Stomach (tissue), 9 donors: ENCODE results near the gene SKI. TPM values are rescaled to one million over a fixed set of nuclear protein-coding genes. Genes with fewer than 3 reads are reported as not detected.

Source experiments
- DNase-seq, 2 donors: peaks; one replicate each; pipeline versions ENCODE4 v3.0.0 to v3.0.0-alpha.2; 2013 to 2019
- H3K27ac ChIP-seq, 5 donors: fragments of 200-600 bp in 4 of 5; sonication (generic) in 4 of 5; one replicate each; pipeline ENCODE4 v1.5.1; 2013 to 2019; ENCODE audit warnings: mild to moderate bottlenecking in 1 of 5, moderate library complexity in 1 of 5
- H3K27me3 ChIP-seq, 3 donors: fragments of 200-600 bp; sonication (generic); one replicate each; pipeline ENCODE4 v1.5.1; 2017 to 2019; ENCODE audit warnings: mixed run types in 1 of 3
- H3K36me3 ChIP-seq, 4 donors: fragments of 200-600 bp; sonication (generic); 1 replicate in 3 of 4; 2 replicates in 1 of 4; pipeline ENCODE4 v1.5.1; 2016 to 2019
- H3K4me1 ChIP-seq, 4 donors: fragments of 200-600 bp; sonication (generic); one replicate each; pipeline ENCODE4 v1.5.1; 2016 to 2019
- H3K4me3 ChIP-seq, 4 donors: fragments of 200-600 bp; sonication (generic) in 3 of 4; one replicate each; pipeline ENCODE4 v1.5.1; 2016 to 2019; ENCODE audit warnings: mild to moderate bottlenecking in 1 of 4
- H3K9me3 ChIP-seq, 4 donors: fragments of 200-600 bp; sonication (generic); one replicate each; pipeline ENCODE4 v1.5.1; 2016 to 2019
- EP300 ChIP-seq: sonication (generic); formaldehyde crosslinking; IDR thresholded peaks from one replicate; pipeline ENCODE4 v1.6.1; 2017; ENCODE audit warnings: antibody characterized with exemption
- POLR2A ChIP-seq, 4 donors: fragments of 450-650 bp; IDR thresholded peaks; one replicate each; pipeline ENCODE4 v1.6.1; 2016; ENCODE audit warnings: antibody characterized with exemption in 4 of 4, control low read depth in 2 of 4, mild to moderate bottlenecking in 1 of 4, moderate library complexity in 1 of 4
- POLR2AphosphoS5 ChIP-seq, 3 donors: sonication (generic); formaldehyde crosslinking; IDR thresholded peaks; one replicate each; pipeline ENCODE4 v1.6.1; 2016; ENCODE audit warnings: antibody characterized with exemption in 3 of 3
- WGBS, 5 donors: extraction: QIAGEN DNeasy Blood & Tissue Kit in 3 of 5; methylation state at CpG; one replicate each; pipeline versions ENCODE4 v1.1.5 to v1.1.7; 2013 to 2018; 5-methylcytosine and 5-hydroxymethylcytosine counted together
- intact Hi-C: fragments of 100-400 bp; cut with DNase I; formaldehyde crosslinking; loops from one replicate; pipeline ENCODE4 v1.15.1; 2023; ENCODE audit warnings: low total_unique reads
- polyA plus RNA-seq, 3 donors: library from polyadenylated mRNA; stranded (reverse); fragments of 200-250 nt; gene quantifications; one replicate each; pipeline ENCODE4 v1.2.3, GENCODE V29; 2013
- total RNA-seq, 5 donors: library from RNA; depleted of rRNA; stranded (reverse); fragments of >200 nt; gene quantifications; one replicate each; pipeline versions ENCODE4 v1.1.0 to v1.2.3, GENCODE V29; 2014 to 2016
- TF ChIP-seq, protein P1 (sequence below), 7 experiments: fragments of 450-650 bp in 4 of 7; fragments of 200-600 bp in 3 of 7; sonication (generic) in 3 of 7; IDR thresholded peaks; one replicate each; pipeline ENCODE4 v1.5.1; 2016 to 2019; ENCODE audit warnings: antibody characterized with exemption in 7 of 7, control low read depth in 2 of 7, mild to moderate bottlenecking in 1 of 7
- donor health status: healthy with polysubstance abuse.
- donor health status: Bipolar disorder and iron deficiency.
- donor health status: healthy.

The SKI gene
- total and polyA plus RNA-seq, 8 donors, result 7.4 to 84.0 (median 21.0) TPM

DNA sequence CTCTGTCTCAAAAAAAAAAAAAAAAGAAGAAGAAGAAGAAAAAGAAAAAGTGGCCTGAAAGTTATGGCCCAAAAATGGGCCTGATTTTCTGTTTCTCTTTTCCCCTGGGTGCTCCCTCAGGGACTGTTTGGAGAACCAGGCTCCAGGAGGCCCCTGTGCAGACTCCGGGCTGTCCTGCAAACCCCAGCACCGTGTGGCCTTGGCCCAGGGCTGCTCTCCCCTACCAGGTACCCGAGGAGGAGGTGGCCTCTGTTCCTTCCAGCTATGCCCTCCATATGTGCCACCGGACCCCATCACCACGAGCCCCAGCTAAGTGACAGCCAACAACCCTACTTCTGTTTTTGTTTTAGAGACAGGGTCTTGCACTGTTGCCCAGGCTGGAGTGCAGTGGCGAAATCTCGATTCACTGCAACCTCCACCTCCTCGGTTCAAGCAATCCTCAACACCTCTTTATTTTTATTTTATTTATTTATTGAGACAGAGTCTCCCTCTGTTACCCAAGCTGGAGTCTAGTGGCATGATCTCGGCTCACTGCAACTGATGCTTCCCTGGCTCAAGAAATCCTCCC, 26.0 kb upstream of the SKI start:
- Histone ChIP-seq H3K36me3 (no peaks in the 10 kb centered on the region), H3K27ac (peak overlapping the region in 2 of 5 donors; percentile 89 to 91), H3K4me1 (peaks cover 51 to 74% (median 70%) of the 10 kb centered on the region in 4 donors), H3K9me3 (no peaks in the 10 kb centered on the region), H3K27me3 (no peaks in the 10 kb centered on the region), H3K4me3 (no peak overlapping the region)
- TF ChIP-seq EP300 (no peak), POLR2A (IDR thresholded peaks at IDR 0.05) (no peak), POLR2AphosphoS5 (IDR thresholded peaks at IDR 0.05) (no peak)
- TF ChIP-seq, protein P1, sequence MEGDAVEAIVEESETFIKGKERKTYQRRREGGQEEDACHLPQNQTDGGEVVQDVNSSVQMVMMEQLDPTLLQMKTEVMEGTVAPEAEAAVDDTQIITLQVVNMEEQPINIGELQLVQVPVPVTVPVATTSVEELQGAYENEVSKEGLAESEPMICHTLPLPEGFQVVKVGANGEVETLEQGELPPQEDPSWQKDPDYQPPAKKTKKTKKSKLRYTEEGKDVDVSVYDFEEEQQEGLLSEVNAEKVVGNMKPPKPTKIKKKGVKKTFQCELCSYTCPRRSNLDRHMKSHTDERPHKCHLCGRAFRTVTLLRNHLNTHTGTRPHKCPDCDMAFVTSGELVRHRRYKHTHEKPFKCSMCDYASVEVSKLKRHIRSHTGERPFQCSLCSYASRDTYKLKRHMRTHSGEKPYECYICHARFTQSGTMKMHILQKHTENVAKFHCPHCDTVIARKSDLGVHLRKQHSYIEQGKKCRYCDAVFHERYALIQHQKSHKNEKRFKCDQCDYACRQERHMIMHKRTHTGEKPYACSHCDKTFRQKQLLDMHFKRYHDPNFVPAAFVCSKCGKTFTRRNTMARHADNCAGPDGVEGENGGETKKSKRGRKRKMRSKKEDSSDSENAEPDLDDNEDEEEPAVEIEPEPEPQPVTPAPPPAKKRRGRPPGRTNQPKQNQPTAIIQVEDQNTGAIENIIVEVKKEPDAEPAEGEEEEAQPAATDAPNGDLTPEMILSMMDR (IDR thresholded peaks at IDR 0.05), result no peak
- WGBS, 5 donors, result 88 to 95% (median 92%) methylated on average over 9 of the region's 9 CpGs
- DNase-seq, result no peak
- intact Hi-C loops, result loop anchor here (10.0 kb wide), 1 partner anchor 103 kb away; no protein-coding TSS in a partner anchor

GRCh38 chr1:2202843-2203601, 25.1 kb upstream of the SKI start:
- intact Hi-C loops, result loop anchor here (10.0 kb wide), 1 partner anchor 102 kb away; no protein-coding TSS in a partner anchor
- peak overlapping the region; percentile 85 to 92 (median 89) for H3K27ac ChIP-seq
- DNase-seq, result peak in 1 of 2 donors; percentile 71
- no peaks in the 10 kb centered on the region for H3K9me3 ChIP-seq
- H3K4me3 ChIP-seq, result no peak overlapping the region
- H3K4me1 ChIP-seq, result peaks cover 60 to 82% (median 76%) of the 10 kb centered on the region in 4 donors
- no peaks in the 10 kb centered on the region for H3K36me3 ChIP-seq
- H3K27me3 ChIP-seq, result no peaks in the 10 kb centered on the region
- no peak for TF ChIP-seq POLR2A (IDR thresholded peaks at IDR 0.05)
- no peak for TF ChIP-seq POLR2AphosphoS5 (IDR thresholded peaks at IDR 0.05)
- TF ChIP-seq, protein P1 (IDR thresholded peaks at IDR 0.05), result no peak
- TF ChIP-seq EP300, result no peak
- WGBS, 5 donors, result 68 to 89% (median 73%) methylated on average over 11 to 15 of the region's 15 CpGs

DNA sequence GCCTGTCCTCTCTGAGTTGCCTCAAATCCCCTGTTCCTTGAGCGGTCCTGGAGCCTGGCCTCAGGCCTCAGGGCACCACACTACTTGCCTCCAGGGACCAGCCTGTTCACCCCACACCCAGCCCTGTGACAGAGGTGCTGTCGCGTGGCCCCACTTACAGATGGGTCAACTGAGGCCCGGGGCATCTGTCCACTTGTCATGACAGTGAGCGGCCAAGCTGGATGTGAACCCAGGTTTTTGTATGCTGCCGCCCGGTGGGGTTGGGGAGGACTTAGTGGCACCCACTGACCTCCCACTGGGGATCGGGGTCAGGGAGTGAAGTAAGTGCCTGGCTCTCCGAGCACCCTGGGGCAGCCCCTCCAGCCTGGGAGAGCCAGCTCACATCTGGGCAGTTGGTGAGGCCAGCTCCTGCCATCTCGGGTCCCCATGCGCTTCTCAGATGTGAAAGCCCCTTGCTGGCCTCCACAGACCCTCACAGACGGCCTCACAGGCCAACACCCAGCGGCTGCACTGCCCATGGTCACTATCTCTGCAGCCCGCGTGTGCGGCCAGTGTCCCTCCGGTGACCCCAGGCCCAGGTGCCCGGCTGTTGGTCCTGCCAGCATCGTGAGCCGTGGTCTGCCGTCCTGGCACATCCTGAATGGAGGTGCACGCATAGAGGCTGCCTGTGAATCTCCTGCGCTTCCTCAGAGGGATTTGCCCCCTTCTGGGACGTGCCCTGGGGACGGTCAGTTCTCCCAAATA, 24.3 kb upstream of the SKI start:
- Histone ChIP-seq H3K9me3 (no peaks in the 10 kb centered on the region), H3K36me3 (no peaks in the 10 kb centered on the region), H3K27me3 (no peaks in the 10 kb centered on the region), H3K4me3 (peak overlapping the region; percentile 48 to 57 (median 51)), H3K4me1 (peaks cover 64 to 83% (median 77%) of the 10 kb centered on the region in 4 donors), H3K27ac (peak overlapping the region; percentile 85 to 92 (median 89))
- WGBS, 5 donors, result 54 to 72% (median 59%) methylated on average over 13 to 25 of the region's 25 CpGs
- intact Hi-C loops, result loop anchor here (10.0 kb wide), 1 partner anchor 101 kb away; no protein-coding TSS in a partner anchor
- TF ChIP-seq, protein P1 (IDR thresholded peaks at IDR 0.05), result no peak
- no peak for TF ChIP-seq EP300
- no peak for TF ChIP-seq POLR2AphosphoS5 (IDR thresholded peaks at IDR 0.05)
- TF ChIP-seq POLR2A (IDR thresholded peaks at IDR 0.05), result no peak
- DNase-seq, result no peak
